DND-41 (cell line): ENCODE data around the gene CNOT6L.

Source experiments
- ATAC-seq: fragments of 200-7000 bp; cut with Tn5 transposase; 3 replicates; pipeline ENCODE4 v1.9.1; 2021; ENCODE audit warnings: low read depth; ENCODE audit not compliant: insufficient read depth
- DNase-seq: peaks from one replicate; pipeline ENCODE4 v3.0.0-alpha.2; 2020
- H2AFZ ChIP-seq: 2 replicates; pipeline ENCODE4 v1.6.0; 2012; ENCODE audit warnings: low read depth, low read length
- H3K27ac ChIP-seq: 2 replicates; pipeline ENCODE4 v1.5.1; 2012; ENCODE audit warnings: low read length, inconsistent platforms
- H3K27me3 ChIP-seq: fragments of 200-600 bp; sonication (generic); 2 replicates; pipeline ENCODE4 v1.6.0; 2012; ENCODE audit warnings: low read length, mild to moderate bottlenecking, inconsistent platforms; ENCODE audit not compliant: insufficient read depth, poor library complexity
- H3K36me3 ChIP-seq: 2 replicates; pipeline ENCODE4 v1.5.1; 2012; ENCODE audit warnings: low read length, inconsistent platforms; ENCODE audit not compliant: insufficient read depth
- H3K4me1 ChIP-seq: 2 replicates; pipeline ENCODE4 v1.5.1; 2012; ENCODE audit warnings: mild to moderate bottlenecking, low read length; ENCODE audit not compliant: insufficient read depth
- H3K4me2 ChIP-seq: 2 replicates; pipeline ENCODE4 v1.6.0; 2012; ENCODE audit warnings: mild to moderate bottlenecking, moderate library complexity, low read length, inconsistent platforms; ENCODE audit not compliant: insufficient read depth
- H3K4me3 ChIP-seq, 2 experiments: fragments of 200-600 bp in 1 of 2; shearing (Covaris generic) in 1 of 2; 2 replicates each; pipeline ENCODE4 v1.5.1; 2012 to 2016; ENCODE audit warnings: inconsistent platforms in 2 of 2, low read length in 2 of 2, mild to moderate bottlenecking in 2 of 2, low read depth in 1 of 2, moderate library complexity in 1 of 2
- H3K79me2 ChIP-seq: 2 replicates; pipeline ENCODE4 v1.6.0; 2012; ENCODE audit warnings: low read length, inconsistent platforms; ENCODE audit not compliant: insufficient read depth
- H3K9ac ChIP-seq: 2 replicates; pipeline ENCODE4 v1.6.0; 2012; ENCODE audit warnings: low read depth, mild to moderate bottlenecking, inconsistent platforms, low read length, moderate library complexity
- H3K9me3 ChIP-seq: 2 replicates; pipeline ENCODE4 v1.5.1; 2012; ENCODE audit warnings: low read length, moderate library complexity, mild to moderate bottlenecking, inconsistent platforms; ENCODE audit not compliant: insufficient read depth, severe bottlenecking
- H4K20me1 ChIP-seq: 2 replicates; pipeline ENCODE4 v1.6.0; 2012; ENCODE audit warnings: low read length; ENCODE audit not compliant: insufficient read depth
- EZH2 ChIP-seq: IDR thresholded peaks from 3 replicates; pipeline ENCODE4 v1.6.1; 2012; ENCODE audit warnings: borderline replicate concordance, low read depth, mild to moderate bottlenecking, moderate library complexity, low read length, inconsistent platforms; ENCODE audit not compliant: severe bottlenecking
- TF ChIP-seq, protein P1 (sequence below): IDR thresholded peaks from 2 replicates; pipeline ENCODE4 v1.5.1; 2012; ENCODE audit warnings: borderline replicate concordance, low read length, moderate library complexity, mild to moderate bottlenecking; ENCODE audit not compliant: poor library complexity, severe bottlenecking; ENCODE audit errors: extremely low read depth

Gene CNOT6L

DNA sequence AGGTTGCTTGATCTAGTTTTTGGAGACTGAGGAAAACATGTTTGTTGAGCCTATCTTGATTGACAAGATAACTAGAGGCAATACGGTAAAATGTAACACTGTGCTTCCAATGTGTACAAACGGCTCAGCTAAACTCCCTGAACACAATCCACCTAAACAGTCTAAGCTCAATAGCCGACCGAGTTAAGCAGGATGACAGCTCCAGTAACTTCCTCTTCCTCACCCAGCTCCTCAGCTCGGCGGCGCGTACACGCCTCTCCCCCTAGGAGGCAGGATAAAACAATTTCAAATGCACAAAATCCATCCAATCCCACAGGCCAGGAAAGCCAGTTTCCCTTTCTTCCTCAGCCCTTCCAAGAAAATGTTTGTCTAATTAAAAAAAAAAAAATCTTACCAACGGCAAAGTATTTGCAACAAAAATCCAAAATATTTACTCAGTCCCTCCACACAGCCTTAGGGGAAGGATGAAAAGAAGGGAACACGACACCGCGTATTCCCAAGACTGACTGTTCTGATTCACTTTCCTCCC is 1.0 kb downstream of the CNOT6L start:
- Histone ChIP-seq H3K4me3 (peak overlapping the region; percentile 81 to 94), H3K9me3 (no peaks in the 10 kb centered on the region), H3K27ac (peak overlapping the region; percentile 98), H3K36me3 (peaks cover 3% of the 10 kb centered on the region; the same call in 1 of the 2 replicates), H2AFZ (peak overlapping the region; percentile 89; the same call in 1 of the 2 replicates), H3K27me3 (no peaks in the 10 kb centered on the region), H3K4me2 (peak overlapping the region; percentile 65), H4K20me1 (peaks cover 25% of the 10 kb centered on the region), H3K79me2 (peaks cover 79% of the 10 kb centered on the region), H3K4me1 (peaks cover 63% of the 10 kb centered on the region), H3K9ac (peak overlapping the region; percentile 94)
- no peak for TF ChIP-seq EZH2
- TF ChIP-seq, protein P1, sequence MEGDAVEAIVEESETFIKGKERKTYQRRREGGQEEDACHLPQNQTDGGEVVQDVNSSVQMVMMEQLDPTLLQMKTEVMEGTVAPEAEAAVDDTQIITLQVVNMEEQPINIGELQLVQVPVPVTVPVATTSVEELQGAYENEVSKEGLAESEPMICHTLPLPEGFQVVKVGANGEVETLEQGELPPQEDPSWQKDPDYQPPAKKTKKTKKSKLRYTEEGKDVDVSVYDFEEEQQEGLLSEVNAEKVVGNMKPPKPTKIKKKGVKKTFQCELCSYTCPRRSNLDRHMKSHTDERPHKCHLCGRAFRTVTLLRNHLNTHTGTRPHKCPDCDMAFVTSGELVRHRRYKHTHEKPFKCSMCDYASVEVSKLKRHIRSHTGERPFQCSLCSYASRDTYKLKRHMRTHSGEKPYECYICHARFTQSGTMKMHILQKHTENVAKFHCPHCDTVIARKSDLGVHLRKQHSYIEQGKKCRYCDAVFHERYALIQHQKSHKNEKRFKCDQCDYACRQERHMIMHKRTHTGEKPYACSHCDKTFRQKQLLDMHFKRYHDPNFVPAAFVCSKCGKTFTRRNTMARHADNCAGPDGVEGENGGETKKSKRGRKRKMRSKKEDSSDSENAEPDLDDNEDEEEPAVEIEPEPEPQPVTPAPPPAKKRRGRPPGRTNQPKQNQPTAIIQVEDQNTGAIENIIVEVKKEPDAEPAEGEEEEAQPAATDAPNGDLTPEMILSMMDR = peak; percentile 70
- ATAC-seq (peak; percentile 57), DNase-seq (peak; percentile 72)

DNA sequence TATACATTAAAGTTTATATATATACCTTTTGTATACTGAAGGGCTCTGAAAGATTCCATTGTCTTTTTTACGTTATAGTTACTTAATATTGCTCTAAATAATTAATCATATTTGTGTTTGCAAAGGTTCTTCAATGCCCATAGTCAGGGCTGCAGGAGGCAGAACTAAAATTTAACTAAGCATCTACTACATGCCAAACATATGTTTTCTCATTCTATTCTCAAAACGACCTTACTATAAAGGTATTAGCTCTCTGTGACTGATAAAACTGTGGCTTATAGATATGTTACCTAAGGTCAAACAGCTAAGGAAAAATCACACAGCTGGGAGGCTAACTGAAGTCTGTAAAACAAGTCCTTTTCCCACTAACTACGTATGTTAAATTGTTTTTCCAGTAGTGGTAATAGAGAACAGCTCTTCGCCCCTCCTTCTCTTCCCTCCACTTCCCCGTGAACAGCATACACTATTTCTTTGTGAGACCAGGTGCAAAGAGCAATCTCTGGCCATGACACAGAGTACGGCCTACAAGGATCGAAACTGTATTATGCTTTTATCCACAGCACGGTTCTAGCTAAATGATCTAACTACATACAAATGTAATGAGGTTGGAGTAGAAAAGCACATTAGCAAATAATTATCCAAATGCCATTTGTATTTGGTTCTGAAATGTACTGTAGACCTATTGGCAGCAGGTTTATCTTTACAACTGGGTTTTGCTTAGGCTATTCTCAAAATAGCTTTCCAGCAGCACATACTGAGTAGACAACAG is 1.7 kb downstream of the CNOT6L start:
- peak overlapping the region; percentile 94 for H3K9ac ChIP-seq
- H3K4me2 ChIP-seq = peak overlapping the region; percentile 65
- H3K9me3 ChIP-seq = no peaks in the 10 kb centered on the region
- peak overlapping the region; percentile 81 to 94; a peak in 3 of 4 replicates for H3K4me3 ChIP-seq
- ATAC-seq = peak; percentile 10; the same call in 1 of the 3 replicates
- H3K27ac ChIP-seq = peak overlapping the region; percentile 98
- peaks cover 3% of the 10 kb centered on the region; the same call in 1 of the 2 replicates for H3K36me3 ChIP-seq
- H4K20me1 ChIP-seq = peaks cover 25% of the 10 kb centered on the region
- TF ChIP-seq, protein P1 = no peak
- TF ChIP-seq EZH2 = no peak
- H2AFZ ChIP-seq = 0 out of 2 replicates have a peak overlapping the region, but pooled peaks have one; percentile 89
- DNase-seq = peak; percentile 30
- no peaks in the 10 kb centered on the region for H3K27me3 ChIP-seq
- H3K4me1 ChIP-seq = peaks cover 63% of the 10 kb centered on the region
- H3K79me2 ChIP-seq = peaks cover 85% of the 10 kb centered on the region

DNA sequence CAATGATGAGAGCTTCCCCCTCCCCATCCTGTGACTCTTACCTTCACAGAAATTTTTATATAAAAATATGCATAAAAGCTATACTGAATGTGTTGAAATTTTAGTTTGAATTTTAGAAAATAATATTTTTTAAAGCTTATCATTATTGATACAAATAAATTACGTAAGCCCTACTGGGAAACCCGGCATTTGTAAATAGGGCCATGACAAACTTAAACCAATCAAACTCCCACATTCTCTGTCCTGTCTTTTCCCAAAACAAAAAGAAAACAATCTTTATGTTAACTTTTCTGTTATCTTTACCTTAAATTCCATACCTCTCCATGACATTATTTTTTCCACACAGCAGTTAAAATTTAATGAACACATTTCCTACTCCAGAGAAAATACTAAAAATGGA is 2.6 kb downstream of the CNOT6L start:
- H2AFZ ChIP-seq = no peak overlapping the region
- DNase-seq (no peak), ATAC-seq (no peak)
- peak overlapping the region; percentile 92 for H3K27ac ChIP-seq
- H3K9ac ChIP-seq = peak overlapping the region; percentile 43
- TF ChIP-seq, protein P1 = no peak
- no peak for TF ChIP-seq EZH2
- H3K9me3 ChIP-seq = no peaks in the 10 kb centered on the region
- peaks cover 95% of the 10 kb centered on the region for H3K79me2 ChIP-seq
- peaks cover 56% of the 10 kb centered on the region for H3K4me1 ChIP-seq
- H3K4me2 ChIP-seq = peak overlapping the region; percentile 65
- no peaks in the 10 kb centered on the region for H3K27me3 ChIP-seq
- H4K20me1 ChIP-seq = peaks cover 31% of the 10 kb centered on the region
- peaks cover 8% of the 10 kb centered on the region for H3K36me3 ChIP-seq
- H3K4me3 ChIP-seq = peak overlapping the region in 1 of 2 experiments; percentile 26; a peak in 1 of 4 replicates
